ENCODE data around the gene IFT27.

DNA sequence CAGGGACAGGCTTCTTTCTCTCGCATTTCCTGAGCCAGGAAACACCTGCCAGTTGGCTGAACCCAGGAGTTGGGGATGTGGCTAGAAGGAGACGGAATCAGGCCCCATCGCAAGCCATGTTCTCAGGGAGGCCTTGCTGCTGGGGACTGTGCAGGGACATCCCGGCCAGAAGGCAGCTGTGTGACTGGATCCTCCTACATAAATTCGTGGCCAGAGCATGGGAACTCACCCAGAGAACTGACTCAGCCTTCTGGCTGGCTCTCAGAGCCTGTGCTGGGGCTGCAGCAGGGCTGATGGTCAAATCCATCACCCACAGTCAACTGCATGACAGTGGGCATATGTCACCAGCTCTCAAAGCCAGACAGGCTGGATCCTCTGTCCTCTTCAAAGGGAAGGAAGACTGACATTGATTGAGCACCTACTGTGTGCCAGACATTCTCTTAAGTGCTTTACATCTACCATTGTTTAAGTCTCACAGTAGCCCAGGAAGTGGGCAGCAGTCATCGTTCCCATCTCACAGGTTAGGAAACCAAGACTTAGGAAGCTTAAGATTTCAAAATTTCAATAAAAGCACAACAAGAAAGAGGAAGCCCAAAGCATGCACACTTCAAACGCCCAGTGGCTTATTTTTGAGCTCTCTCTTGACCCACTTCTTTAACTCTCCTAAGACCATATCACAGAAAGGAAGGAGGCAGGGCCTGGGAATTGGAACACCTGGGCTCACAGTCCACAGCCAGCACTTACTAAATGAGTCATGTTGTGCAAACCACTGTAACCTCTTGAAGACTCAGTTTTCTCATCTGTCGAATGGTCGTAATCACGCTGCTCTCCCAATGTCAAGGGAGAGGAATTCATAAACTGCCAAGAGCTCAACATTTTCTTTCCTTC lies 41.5 kb downstream of the IFT27 start:
- no peak for TF ChIP-seq POLR2A (IDR thresholded peaks at IDR 0.05)
- TF ChIP-seq, protein P1, sequence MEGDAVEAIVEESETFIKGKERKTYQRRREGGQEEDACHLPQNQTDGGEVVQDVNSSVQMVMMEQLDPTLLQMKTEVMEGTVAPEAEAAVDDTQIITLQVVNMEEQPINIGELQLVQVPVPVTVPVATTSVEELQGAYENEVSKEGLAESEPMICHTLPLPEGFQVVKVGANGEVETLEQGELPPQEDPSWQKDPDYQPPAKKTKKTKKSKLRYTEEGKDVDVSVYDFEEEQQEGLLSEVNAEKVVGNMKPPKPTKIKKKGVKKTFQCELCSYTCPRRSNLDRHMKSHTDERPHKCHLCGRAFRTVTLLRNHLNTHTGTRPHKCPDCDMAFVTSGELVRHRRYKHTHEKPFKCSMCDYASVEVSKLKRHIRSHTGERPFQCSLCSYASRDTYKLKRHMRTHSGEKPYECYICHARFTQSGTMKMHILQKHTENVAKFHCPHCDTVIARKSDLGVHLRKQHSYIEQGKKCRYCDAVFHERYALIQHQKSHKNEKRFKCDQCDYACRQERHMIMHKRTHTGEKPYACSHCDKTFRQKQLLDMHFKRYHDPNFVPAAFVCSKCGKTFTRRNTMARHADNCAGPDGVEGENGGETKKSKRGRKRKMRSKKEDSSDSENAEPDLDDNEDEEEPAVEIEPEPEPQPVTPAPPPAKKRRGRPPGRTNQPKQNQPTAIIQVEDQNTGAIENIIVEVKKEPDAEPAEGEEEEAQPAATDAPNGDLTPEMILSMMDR (IDR thresholded peaks at IDR 0.05): no peak

Data from transverse colon (tissue), 3 donors.